ENCODE results near the gene SMIM38. TPM values are rescaled to one million over a fixed set of nuclear protein-coding genes. Genes with fewer than 3 reads are reported as not detected.
"Not testable (repeated sequence)": the region's sequence is repeated elsewhere in the genome, so short reads cannot be mapped to it uniquely, and the experiment has no call there.

SMIM38 gene
- total RNA-seq, 3 donors from 2014 or later, result 2.2 TPM; not detected in 2

DNA sequence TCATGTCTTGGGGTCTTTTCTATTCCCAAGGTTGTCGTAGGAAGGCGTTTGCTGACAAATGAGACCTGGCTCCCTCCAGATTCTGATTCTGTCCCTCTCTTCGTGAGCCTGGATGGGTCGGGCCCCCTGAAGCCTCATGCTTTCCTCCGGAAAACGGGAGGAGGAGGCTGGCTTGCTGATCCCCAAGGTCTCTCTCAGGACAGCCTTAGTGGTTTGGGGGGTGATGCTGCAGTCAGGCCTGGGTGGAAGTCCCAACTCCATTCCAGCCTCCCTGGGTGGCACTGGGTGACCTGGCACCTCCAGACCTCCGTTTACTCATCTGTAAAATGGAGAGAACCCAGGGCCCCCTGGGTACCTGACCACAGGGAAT, 23.4 kb upstream of the SMIM38 start:
- TF ChIP-seq, protein P1, sequence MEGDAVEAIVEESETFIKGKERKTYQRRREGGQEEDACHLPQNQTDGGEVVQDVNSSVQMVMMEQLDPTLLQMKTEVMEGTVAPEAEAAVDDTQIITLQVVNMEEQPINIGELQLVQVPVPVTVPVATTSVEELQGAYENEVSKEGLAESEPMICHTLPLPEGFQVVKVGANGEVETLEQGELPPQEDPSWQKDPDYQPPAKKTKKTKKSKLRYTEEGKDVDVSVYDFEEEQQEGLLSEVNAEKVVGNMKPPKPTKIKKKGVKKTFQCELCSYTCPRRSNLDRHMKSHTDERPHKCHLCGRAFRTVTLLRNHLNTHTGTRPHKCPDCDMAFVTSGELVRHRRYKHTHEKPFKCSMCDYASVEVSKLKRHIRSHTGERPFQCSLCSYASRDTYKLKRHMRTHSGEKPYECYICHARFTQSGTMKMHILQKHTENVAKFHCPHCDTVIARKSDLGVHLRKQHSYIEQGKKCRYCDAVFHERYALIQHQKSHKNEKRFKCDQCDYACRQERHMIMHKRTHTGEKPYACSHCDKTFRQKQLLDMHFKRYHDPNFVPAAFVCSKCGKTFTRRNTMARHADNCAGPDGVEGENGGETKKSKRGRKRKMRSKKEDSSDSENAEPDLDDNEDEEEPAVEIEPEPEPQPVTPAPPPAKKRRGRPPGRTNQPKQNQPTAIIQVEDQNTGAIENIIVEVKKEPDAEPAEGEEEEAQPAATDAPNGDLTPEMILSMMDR (IDR thresholded peaks at IDR 0.05), result no peak
- no peaks in the 10 kb centered on the region for H3K36me3 ChIP-seq (ENCODE audit: low read depth)
- H3K4me3 ChIP-seq, result no peak overlapping the region
- H3K4me1 ChIP-seq (ENCODE audit: low read depth), result peaks cover 2% of the 10 kb centered on the region
- H3K9me3 ChIP-seq, result peaks cover 11% of the 10 kb centered on the region
- intact Hi-C loops (cut with DNase I, micrococcal nuclease), result no loop called here
- ATAC-seq (no peak), DNase-seq (peak in 1 of 3 donors; percentile 7)

DNA sequence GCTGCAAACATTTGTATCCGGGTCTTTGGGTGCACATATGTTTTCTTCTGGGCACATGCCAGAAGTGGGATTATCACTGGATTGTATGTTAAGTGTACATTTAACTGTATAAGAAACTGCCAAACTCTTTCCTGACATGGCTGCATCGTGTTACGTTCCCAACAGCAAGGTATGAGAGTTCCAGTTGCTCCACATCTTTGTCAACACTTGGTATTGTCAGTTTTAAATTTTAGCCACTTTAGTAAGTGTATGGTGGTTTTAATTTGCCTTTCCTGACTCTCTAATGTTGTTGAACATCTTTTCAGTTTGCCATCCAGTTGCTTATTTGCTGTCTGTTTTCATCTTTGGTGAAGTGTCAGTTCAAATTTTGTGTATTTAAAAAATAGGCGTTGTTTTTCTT, 22.5 kb upstream of the SMIM38 start:
- no peak for ATAC-seq
- Histone ChIP-seq H3K9me3 (peaks cover 5% of the 10 kb centered on the region), H3K4me3 (no peak overlapping the region), H3K4me1 (ENCODE audit: low read depth) (peaks cover 2% of the 10 kb centered on the region), H3K36me3 (ENCODE audit: low read depth) (no peaks in the 10 kb centered on the region)
- TF ChIP-seq, protein P1 (IDR thresholded peaks at IDR 0.05), result no peak
- intact Hi-C loops (cut with DNase I, micrococcal nuclease), result no loop called here
- DNase-seq, result no peak

DNA sequence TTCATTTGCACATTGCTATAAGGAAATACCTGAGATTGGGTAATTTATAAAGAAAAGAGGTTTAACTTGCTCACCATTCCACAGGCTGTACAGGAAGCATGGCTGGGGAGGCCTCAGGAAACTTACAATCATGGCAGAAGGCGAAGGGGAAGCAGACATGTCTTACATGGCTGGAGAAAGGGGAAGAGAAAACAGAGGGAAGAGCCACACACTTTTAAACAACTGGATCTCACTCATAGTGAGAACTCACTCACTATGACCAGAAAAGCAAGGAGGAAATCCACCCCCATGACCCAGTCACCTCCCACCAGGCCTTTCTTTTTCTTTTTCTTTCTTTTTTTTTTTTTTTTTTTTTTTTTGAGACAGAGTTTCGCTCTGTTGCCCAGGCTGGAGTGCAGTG, 21.6 kb upstream of the SMIM38 start:
- DNase-seq; ATAC-seq; H3K9me3 ChIP-seq; H3K4me3 ChIP-seq; H3K4me1 ChIP-seq (ENCODE audit: low read depth); H3K36me3 ChIP-seq (ENCODE audit: low read depth); intact Hi-C loops (cut with DNase I, micrococcal nuclease): not testable (repeated sequence)

DNA sequence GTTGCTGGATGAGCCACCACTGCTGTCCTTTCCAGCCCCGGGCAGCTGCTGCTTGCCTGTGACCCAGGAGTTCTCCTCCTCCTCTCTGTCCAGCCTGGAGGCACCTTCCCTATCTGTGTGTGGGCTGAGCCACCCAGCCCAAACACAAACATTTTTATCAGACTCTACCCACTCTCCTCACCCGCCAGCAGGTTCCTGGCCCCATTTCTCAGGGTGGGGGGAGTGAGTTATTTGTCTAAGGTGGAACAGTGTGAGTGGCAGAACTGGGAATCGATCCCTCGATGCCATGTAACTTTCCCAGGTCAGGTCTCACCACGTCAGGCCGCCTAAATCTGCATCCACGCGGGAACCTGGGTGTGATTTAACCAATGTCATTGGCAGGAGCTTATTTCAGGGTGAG, 20.8 kb upstream of the SMIM38 start:
- peaks cover 3% of the 10 kb centered on the region for H3K9me3 ChIP-seq
- TF ChIP-seq, protein P1 (IDR thresholded peaks at IDR 0.05), result no peak
- ATAC-seq (no peak), DNase-seq (peak in 1 of 3 donors; percentile 5)
- H3K36me3 ChIP-seq (ENCODE audit: low read depth), result no peaks in the 10 kb centered on the region
- intact Hi-C loops (cut with DNase I, micrococcal nuclease), result no loop called here
- peaks cover 2% of the 10 kb centered on the region for H3K4me1 ChIP-seq (ENCODE audit: low read depth)
- H3K4me3 ChIP-seq, result no peak overlapping the region

DNA sequence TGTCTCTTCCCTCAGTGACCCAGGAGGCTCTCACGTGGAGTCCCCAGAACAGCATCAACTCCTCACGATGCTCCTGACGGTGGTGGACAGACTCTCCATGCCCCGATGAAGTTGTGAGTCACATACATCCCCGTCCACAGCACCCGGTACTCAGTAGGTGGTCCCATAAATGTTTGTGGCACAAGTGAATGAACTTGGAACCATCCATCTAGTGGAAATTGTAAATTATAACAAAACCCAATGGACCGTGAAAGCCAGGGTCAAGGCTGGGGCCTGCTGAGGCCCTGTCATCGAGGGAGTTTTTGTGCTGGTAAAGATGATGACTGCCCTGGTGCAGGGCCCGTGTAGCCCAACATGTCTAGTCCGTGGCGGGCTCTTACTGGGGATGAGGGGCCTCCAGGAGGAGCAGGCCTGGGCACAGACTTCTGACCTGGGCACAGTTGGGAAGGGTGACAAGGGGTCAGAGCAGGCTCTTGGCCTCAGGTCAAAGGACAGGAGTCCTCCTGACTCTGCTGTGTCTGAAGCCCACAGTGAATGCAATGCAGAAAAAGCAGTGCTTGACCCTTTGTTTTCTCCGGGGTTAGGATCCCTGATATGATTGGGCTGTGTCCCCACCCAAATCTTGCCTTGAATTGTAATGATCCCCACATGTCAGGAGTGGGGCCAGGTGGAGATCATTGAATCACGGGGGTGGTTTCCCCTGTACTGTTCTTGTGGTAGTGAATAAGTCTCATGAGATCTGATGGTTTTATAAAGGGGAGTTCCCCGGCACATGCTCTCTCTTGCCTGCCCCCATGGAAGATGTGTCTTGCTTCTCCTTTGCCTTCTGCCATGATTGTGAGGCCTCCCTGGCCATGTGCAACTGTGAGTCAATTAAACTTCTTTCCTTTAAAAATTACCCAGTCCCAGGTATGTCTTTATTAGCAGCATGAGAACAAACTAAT, 20.0 kb upstream of the SMIM38 start:
- H3K9me3 ChIP-seq, result peaks cover 3% of the 10 kb centered on the region
- intact Hi-C loops (cut with DNase I, micrococcal nuclease), result no loop called here
- peak in 1 of 3 donors; percentile 4 for DNase-seq
- H3K36me3 ChIP-seq (ENCODE audit: low read depth), result no peaks in the 10 kb centered on the region
- H3K4me3 ChIP-seq, result no peak overlapping the region
- TF ChIP-seq, protein P1 (IDR thresholded peaks at IDR 0.05), result no peak
- H3K4me1 ChIP-seq (ENCODE audit: low read depth), result peaks cover 2% of the 10 kb centered on the region
- ATAC-seq, result no peak

DNA sequence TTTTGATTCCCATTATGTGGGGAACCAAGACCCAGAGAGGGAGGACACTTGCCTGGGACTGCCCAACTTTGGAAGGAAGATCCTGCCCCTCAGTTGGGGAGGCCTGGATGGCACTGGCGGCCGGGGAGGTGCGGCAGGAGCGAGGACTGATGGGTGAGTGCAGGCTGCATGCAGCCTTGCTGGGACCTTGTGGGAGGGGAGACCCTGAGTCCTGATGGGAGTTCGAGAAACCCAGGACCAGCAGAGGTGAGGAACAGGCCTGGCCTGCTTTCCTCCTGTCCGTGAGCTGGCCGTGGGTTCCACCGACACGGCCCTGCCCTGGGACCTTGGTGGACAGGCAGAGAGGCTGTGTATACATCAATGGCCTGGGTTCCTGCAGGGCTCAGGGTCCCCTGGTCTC, 19.3 kb upstream of the SMIM38 start:
- peaks cover 2% of the 10 kb centered on the region for H3K4me1 ChIP-seq (ENCODE audit: low read depth)
- intact Hi-C loops (cut with DNase I, micrococcal nuclease), result no loop called here
- H3K36me3 ChIP-seq (ENCODE audit: low read depth), result no peaks in the 10 kb centered on the region
- peaks cover 3% of the 10 kb centered on the region for H3K9me3 ChIP-seq
- TF ChIP-seq, protein P1 (IDR thresholded peaks at IDR 0.05), result no peak
- ATAC-seq (no peak), DNase-seq (peak in 1 of 3 donors; percentile 21)
- H3K4me3 ChIP-seq, result no peak overlapping the region

All from mucosa of descending colon (tissue), 3 donors.